ENCODE results near the gene TNIK. TPM values are rescaled to one million over a fixed set of nuclear protein-coding genes. Genes with fewer than 3 reads are reported as not detected.

The TNIK gene
- total and polyA plus RNA-seq, 2 of the 13 experiments (the other 11 are each of a cell fraction or from before 2014, with no cell fraction given): 0.15 to 0.22 TPM

DNA sequence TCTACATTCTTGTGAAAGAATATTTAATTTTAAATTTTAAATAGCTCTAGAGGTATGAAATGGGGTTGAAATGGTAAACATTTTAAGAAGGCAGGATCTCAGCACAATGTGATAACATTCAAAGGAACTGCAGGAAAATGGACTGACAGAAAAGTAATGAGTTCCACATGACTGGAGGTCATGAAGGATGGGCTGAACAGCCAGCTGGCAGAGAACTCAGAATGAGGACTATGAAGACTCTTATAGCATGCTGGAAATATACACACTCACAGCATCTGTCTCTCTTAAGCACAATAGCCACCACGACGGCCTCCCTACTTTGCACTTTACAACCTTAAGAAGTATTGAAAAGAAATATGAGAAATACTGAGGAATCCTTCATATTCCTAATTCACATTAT lies 94.7 kb downstream of the TNIK start:
- DNase-seq (ENCODE audit: low spot score): no peak
- FAIRE-seq: no peak
- ChIA-PET POLR2A (no interaction called here), CTCF (ENCODE audit: low intra/inter-chr PET ratio, low total read pairs) (no interaction called here)
- intact Hi-C loops (cut with micrococcal nuclease; ENCODE audit: unreplicated experiment) (no loop called here), in situ Hi-C loops (cut with HindIII; ENCODE audit: extremely low pct_ligation_motif_present, low pct_unique_long_range_greater_than_20kb) (no loop called here)
- TF ChIP-seq KLF9 (CRISPR knock-in tag; IDR thresholded peaks at IDR 0.05; ENCODE audit: low read depth): no peak
- TF ChIP-seq ZNF317 (CRISPR knock-in tag; IDR thresholded peaks at IDR 0.05): no peak
- TF ChIP-seq NFRKB (IDR thresholded peaks at IDR 0.05): no peak
- TF ChIP-seq, protein P1, sequence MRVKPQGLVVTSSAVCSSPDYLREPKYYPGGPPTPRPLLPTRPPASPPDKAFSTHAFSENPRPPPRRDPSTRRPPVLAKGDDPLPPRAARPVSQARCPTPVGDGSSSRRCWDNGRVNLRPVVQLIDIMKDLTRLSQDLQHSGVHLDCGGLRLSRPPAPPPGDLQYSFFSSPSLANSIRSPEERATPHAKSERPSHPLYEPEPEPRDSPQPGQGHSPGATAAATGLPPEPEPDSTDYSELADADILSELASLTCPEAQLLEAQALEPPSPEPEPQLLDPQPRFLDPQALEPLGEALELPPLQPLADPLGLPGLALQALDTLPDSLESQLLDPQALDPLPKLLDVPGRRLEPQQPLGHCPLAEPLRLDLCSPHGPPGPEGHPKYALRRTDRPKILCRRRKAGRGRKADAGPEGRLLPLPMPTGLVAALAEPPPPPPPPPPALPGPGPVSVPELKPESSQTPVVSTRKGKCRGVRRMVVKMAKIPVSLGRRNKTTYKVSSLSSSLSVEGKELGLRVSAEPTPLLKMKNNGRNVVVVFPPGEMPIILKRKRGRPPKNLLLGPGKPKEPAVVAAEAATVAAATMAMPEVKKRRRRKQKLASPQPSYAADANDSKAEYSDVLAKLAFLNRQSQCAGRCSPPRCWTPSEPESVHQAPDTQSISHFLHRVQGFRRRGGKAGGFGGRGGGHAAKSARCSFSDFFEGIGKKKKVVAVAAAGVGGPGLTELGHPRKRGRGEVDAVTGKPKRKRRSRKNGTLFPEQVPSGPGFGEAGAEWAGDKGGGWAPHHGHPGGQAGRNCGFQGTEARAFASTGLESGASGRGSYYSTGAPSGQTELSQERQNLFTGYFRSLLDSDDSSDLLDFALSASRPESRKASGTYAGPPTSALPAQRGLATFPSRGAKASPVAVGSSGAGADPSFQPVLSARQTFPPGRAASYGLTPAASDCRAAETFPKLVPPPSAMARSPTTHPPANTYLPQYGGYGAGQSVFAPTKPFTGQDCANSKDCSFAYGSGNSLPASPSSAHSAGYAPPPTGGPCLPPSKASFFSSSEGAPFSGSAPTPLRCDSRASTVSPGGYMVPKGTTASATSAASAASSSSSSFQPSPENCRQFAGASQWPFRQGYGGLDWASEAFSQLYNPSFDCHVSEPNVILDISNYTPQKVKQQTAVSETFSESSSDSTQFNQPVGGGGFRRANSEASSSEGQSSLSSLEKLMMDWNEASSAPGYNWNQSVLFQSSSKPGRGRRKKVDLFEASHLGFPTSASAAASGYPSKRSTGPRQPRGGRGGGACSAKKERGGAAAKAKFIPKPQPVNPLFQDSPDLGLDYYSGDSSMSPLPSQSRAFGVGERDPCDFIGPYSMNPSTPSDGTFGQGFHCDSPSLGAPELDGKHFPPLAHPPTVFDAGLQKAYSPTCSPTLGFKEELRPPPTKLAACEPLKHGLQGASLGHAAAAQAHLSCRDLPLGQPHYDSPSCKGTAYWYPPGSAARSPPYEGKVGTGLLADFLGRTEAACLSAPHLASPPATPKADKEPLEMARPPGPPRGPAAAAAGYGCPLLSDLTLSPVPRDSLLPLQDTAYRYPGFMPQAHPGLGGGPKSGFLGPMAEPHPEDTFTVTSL (CRISPR knock-in tag; IDR thresholded peaks at IDR 0.05; ENCODE audit: borderline replicate concordance): no peak
- no peak for TF ChIP-seq ATAD3A (CRISPR knock-in tag; IDR thresholded peaks at IDR 0.05)
- WGBS (ENCODE audit: low lambda C conversion rate): 50% methylated on average over 2 of the region's 2 CpGs
- H4K20me1 ChIP-seq (ENCODE audit: insufficient read depth, low read length): no peaks in the 10 kb centered on the region
- no peaks in the 10 kb centered on the region for H3K79me2 ChIP-seq (ENCODE audit: insufficient read depth, low read length)
- H3K4me2 ChIP-seq (ENCODE audit: low read depth, low read length): no peak overlapping the region
- H3K4me1 ChIP-seq (ENCODE audit: insufficient read depth, low read length): no peaks in the 10 kb centered on the region
- H3K27ac ChIP-seq (ENCODE audit: extremely low read length, insufficient read depth, low read length): no peak overlapping the region
- ATAC-seq: no peak
- no peak overlapping the region for H2AFZ ChIP-seq (ENCODE audit: low read length)
- no peaks in the 10 kb centered on the region for H3K36me3 ChIP-seq (replicated peaks in 1 of 2; ENCODE audit: control insufficient read depth in 1 of 2, insufficient read depth in 2 of 2, low read length in 2 of 2)
- H3K4me3 ChIP-seq (replicated peaks in 1 of 3; ENCODE audit: insufficient read depth in 1 of 3, low read depth in 2 of 3, low read length in 3 of 3): no peak overlapping the region
- BruUV-seq (replicated peaks): no TSS peak
- no peaks in the 10 kb centered on the region for H3K9me3 ChIP-seq (ENCODE audit: low read length)
- H3K9ac ChIP-seq (ENCODE audit: insufficient read depth, low read depth, low read length): no peak overlapping the region
- H3K27me3 ChIP-seq (ENCODE audit: control insufficient read depth in 1 of 2, insufficient read depth in 2 of 2, low read length in 2 of 2): no peaks in the 10 kb centered on the region

Measured in HepG2 (cell line).